ELR (cell line): ENCODE data around the gene PLXNA3.
"Not testable (repeated sequence)": the region's sequence is repeated elsewhere in the genome, so short reads cannot be mapped to it uniquely, and the experiment has no call there.

Source experiments
- DNase-seq: peaks from one replicate; pipeline ENCODE4 v3.0.0-alpha.2; 2015; ENCODE audit warnings: low read depth

PLXNA3 gene

DNA sequence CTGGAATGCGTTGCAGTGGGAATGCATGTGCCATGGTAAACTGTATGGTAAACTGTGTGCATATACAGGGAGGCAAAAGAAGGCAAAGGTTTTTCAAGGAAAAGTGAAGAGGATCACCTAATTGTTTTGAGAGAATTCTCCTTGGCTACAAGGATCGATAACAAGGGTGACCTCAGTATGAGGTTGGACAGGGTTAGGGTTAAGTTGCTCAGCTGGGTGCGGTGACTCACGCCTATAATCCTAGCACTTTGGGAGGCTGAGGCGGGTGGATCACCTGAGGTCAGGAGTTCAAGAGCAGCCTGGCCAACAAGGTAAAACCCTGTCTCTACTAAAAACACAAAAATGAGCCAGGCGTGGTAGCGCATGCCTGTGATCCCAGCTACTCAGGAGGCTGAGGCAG is 43.3 kb downstream of the PLXNA3 start:
- not testable (repeated sequence) for DNase-seq

DNA sequence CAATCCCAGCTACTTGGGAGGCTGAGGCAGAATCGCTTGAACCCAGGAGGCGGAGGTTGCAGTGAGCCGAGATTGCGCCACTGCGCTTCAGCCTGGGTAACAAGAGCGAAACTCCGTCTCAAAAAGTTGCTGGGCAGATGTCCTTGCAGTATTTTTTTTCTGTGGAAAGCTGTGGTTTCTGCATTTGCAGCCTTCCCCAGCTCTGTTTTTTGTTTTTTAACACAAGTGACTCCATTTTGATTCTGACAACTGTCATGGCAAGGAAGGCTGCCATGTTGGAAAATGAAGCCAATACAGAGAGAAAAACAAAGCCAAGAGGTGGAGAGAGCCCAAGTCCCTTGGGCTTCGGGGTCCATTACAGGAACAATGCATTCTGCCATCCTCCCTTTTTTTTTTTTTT is 44.0 kb downstream of the PLXNA3 start:
- DNase-seq = no peak

DNA sequence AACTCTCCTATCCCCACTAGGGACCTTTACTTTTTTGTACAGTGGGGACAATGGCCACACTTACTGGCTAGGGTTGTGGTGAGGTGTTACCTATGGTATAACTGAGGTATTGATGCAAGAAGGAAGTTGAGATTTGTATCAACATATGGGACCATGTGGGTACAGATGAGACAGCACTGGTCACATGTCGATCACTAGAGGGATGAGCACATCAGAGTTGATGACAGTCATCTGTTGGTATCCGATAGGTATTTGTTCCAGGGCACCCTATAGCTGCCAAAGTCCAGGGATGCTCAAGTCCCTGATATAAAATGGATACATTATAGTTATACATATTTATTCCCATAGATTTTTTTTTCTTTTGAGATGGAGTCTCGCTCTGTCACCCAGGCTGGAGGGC is 44.9 kb downstream of the PLXNA3 start:
- no peak for DNase-seq

DNA sequence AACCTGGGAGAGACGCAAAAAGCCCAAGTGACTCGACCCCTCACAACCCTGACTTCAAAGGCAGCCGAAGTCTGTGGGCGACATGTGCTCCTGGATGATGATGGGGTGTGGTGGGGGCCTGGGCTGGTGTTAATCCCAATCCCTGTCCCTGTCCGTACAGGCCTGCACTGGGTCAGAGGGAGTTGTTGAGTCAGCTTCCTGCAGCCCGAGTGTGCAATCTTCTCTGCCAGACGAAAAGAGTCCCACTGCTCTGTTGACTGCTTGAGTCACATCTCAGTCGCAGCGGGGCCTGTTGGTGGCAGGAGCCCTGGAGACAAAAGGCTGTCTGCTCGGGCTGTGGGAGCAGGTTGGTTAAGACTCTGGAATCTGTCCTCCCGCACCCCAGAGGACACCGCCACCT is 47.7 kb downstream of the PLXNA3 start:
- DNase-seq = peak; percentile 75

DNA sequence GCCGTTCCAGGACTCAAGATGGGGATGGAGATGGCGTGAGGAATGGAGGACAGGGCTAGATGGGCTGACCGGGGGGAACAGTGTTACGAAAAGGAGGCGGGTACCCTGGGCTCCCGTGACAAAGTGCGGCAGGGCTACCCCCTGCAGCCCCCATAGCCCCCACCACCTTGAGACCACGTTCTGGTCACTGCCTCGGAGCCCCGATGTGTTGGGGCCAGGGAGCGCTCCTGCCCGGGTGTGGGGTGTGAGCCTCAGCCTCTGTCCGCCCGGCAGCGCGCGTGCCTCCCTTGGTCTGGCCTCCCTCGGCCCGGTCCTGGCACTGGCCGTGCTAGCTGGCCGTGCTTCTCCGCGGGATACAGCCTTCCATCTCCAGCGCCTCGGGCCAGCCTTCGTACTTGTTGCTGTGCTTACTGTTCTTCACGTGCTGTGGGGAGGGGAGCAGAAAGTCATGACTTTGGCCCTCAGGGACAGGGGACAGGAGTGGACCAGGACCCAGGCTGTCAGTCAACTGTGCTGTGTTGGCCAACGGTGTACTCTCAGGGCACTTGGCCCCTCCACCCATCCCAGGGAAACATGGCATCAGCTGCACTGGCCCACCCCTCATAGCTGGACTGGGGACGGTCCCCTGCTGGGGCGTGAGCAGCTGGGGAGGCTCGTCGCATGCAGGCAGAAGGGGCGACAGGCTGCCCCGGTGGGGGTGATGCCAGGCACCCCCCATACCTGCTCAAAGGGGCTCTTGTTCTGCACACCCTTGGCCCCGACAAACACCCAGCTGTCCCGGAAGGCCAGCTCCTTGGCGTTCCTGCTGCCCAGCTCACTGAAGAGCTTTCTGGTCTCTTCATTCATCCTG is 48.6 kb downstream of the PLXNA3 start:
- no peak for DNase-seq

DNA sequence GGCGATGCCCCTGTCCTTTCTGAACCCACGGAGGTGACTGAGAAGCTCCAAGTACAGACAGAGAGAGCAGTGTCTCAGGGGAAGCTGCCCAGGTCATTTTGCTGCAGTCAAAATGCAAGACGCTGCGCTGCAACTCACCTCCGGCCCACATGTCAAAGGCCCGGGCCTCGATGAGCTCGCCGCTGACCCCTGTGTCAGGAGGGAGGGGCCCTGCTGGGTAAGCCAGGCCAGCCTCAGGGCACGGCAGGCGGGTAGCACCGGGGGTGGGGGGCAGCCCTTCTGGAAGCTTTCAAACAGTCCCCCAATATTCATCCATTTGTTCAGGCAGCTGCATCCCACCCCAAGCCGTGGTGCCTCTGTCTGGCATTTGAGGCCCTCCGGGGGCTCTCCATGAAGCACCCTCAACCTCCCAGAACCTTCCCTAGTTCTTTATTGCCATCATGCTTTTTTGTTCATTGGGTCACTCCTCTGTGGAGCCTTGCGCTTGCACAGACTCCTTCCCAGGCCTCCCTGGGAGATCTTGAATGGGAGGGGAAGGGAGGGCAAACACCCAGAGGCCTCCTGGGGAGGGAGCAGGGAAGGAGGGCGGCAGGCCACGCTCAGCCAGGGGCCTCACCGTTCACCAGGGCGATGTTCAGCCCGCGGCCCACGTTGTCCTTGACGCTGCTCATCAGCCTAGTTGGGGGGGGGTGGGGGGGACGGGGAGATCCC is 49.7 kb downstream of the PLXNA3 start:
- DNase-seq = no peak

DNA sequence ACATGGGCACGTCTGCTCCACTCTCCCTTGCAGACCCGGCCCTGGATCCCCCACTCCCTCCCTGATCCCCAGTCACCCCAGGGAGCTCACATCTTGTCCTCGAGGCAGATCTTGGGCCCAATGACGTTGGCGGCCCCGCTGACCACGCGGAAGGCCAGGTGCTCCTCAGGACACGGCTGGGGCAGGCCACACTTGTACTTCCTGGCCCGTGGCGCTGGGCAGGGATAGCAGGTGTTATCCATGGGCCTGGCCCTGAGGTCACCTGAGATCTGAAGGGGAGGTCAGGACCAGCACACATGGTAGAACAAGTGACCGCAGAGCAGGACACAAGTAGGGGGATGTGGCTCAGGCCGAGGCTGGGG is 50.3 kb downstream of the PLXNA3 start:
- no peak for DNase-seq

DNA sequence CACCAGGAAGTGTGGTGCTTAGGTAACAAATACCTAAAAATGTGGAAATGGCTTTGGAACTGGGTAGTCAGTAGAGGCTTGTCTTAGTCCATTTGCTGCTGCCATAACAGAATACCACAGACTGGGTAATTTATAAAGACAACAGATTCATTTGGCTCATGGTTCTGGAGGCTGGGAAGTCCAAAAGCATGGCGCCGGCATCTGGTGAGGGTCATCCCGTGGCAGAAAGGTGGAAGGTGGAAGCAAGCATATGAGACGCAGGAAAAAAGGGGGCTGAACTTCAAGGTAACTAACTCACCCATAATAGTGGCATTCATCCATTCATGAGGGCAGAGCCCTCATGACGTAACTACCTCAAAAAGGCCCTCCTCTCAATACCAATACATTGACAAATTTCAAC is 51.4 kb downstream of the PLXNA3 start:
- DNase-seq = no peak

DNA sequence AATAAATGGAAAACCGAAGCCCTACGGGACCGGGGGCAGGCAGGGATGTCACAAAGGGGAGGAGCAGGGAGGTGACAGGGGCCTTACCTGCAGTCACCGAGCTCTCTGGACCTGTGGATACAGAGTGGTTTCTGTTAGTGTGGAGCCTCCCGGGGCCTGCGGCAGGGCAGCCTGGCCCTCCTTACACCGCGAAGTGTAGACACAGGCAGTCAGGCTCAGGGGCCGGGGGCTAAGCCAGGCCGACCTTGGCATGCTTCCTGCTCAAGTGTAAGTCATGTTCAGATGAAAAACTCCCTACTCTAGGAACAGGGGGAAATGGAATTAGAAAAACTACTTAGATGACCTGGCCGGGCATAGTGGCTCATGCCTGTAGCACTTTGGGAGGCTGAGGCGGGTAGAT is 53.7 kb downstream of the PLXNA3 start:
- DNase-seq = no peak

DNA sequence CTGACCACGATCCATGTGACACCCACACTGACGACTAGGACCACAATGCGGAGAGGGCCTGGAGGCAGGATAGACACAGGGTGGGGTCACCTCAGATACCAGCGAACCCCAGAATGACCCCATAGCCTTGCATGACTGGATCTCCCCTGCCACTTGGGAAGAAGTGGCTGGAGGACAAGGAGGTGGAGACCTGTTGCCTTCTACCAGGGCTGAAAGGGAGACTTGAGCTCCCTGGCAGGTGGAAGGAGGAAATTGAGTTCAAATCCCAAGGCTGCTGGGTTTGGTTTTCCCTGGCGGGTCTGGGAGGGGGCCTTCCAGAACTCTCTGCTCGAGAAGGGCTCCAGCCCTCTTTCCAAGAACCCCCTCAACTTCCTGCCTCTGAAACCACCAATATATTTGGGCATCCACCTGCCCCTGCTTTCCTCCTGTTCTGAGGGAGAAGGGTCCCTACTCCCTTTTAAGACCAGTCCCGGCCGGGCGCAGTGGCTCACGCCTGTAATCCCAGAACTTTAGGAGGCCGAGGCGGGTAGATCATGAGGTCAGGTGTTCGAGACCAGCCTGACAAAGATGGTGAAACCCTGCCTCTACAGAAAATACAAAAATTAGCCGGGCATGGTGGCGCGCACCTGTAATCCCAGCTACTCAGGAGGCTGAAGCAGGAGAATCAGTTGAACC is 54.9 kb downstream of the PLXNA3 start:
- no peak for DNase-seq

DNA sequence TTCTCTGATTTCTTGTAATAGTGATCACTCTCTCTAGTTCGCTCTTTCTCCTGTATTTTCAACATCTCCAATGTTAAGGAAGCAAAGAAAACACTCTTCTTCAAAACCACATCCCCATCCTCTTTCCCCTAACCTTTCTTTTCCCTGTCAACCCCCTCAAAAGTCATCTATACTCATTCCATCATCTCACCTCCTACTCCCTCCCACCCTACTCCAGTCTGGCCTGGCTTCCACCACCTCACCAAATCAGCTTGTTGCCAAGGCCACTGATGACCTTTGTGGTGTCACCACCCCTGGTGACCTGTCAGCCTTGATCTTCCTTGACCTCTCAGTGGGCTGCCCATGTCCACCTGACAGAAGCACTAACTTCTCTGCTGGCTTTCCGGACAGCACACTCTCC is 55.6 kb downstream of the PLXNA3 start:
- no peak for DNase-seq

DNA sequence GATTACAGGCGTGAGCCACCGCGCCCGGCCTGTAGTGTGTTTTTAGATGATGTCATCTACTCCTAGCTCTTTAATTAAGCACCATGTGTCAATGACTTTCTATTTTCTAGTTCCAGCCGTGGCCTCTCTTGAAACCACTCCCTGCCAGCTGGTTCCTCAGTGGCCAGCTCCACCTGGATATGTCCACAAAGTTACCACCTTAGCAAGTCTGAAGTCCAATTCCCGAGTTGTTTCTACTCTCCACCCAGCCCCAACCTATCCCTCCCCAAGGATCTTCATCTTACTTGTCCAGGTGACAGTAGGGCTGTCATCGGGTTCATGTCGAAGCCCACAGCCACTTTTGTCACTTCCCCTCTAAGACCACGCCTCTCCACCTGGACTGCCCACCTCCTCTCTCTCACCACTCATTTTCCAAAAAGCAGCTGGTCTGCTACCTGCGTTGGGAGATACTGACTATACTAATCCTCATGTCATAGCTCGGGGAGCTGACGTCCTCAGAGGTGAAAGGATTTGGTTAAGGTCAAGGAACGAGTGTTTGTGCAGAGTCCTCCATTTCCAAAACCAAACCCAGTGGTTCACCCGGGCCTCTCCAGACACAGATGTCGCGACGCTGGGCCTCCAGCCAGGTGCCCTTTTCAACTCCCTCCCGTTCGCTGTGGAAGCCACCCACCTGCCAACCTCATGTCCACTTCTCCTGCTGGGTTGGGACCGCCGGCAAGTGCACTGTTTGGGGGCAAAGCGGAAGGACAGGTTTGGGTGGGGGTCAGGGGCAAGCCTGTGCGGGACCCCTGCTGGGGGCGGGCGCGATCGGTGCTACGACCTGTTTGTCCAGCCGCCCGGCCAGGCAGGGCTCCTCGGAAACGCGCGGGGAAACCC is 57.2 kb downstream of the PLXNA3 start:
- peak; percentile 22 for DNase-seq

DNA sequence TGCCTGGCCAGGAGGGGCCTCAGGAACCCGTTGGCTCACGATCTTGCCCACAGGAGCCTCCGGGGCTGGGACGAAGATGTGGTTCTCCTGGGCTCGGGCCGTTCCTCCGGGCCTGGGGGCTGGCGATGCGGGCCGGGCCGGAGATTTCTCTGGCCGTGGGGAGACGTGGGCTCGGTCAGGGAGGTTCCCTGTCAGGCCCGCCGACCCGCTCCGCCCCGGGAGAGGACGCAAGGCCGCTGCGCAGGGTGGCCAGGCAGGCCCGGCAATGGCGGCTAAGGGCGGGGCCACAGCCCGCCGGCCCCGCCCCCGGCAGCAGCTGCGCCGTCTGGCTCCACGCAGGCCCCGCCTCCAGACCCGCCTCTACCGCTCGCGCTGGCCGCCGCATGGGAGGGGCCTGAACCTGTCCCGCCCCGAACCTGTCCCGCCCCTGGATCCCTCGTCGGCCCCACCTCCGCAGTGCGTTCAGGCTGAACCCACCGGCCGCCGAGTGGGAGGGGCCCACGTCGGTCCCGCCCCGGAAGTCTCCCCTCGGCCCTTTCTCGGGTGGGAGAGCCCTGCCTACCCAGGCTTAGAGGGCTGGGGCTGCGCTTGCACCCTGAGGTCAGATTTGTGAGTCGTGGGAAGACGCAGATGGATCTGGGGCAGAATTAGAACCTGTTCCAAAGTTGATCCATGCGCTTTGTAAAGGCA is 58.0 kb downstream of the PLXNA3 start, which contains the start of gene FAM3A:
Gene FAM3A (minus strand): TSS at position 267 of the 690 bp plus-strand sequence. CDS start 460 bp downstream, outside the sequence.
- DNase-seq = peak; percentile 86

DNA sequence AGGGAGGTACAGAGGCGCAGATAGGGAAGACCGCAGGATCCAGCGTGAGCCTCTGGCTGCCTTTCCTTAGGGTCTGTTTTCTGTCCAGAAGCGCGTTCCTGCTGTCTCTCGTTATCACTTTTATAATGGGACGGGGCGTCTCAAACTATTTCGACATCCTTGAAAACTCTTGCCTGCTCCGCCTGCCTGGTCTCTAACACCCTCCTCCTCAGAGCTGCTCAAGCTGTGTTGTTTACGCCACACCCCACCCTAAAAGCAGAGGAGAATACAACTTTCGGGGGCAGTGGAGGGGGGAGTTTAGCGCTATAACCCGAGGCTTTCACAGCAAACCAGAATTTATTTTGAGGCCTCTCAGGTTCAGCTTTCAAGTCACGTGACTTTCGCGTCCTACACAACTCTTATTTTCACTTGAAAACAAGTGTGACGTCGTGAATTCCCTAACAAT is 58.6 kb downstream of the PLXNA3 start:
- DNase-seq = peak; percentile 31

DNA sequence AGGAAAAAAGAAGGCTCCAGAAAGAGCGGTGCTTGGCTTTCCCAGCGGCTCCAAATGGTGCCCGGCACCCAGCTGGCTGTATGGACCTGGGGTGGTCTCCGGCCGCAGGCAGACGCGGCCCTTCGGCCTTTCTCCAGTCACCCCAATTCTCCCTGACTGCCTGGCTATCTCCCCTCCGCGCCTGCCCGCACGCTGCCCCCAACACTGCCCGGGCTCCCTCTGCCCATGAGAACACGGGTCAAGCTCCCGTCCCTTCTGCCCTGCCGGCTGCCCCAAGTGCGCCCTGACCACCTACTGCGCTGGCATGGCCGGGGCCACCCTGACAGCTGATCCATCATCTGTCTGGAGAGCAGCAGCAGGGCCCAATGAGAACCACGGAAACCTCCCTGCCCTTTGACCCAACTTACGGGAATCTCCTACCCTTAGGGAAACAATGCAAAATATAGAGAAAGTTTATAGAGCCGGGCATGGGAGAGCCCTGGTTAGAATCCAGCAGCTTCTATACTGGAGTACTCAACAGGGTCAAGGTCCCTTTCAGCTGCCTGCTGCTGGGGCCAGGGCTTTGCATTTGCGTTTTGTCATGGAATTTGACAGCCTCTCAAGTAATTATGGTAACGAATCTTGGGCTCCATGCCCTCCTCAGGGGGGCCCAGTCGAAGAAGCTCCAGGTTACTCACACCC is 59.2 kb downstream of the PLXNA3 start:
- no peak for DNase-seq

DNA sequence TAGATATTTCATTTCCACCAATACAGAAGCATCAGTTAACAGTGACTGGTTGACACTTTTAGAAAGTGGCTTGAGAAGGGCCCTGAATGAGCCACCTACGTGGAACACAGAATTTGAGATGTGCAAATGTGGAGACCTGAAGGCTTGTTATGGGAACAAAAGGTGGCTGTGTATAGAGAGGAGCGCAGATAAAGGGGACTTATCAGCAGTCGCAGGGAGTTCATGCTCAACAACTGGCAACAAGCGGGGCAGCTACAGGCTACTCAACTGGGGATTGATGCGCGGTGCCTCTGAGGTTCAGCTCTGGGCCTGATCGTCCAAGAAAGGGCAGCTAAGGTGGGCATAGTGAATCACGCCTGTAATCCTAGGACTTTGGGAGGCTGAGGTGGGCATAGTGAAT is 61.3 kb downstream of the PLXNA3 start:
- no peak for DNase-seq

DNA sequence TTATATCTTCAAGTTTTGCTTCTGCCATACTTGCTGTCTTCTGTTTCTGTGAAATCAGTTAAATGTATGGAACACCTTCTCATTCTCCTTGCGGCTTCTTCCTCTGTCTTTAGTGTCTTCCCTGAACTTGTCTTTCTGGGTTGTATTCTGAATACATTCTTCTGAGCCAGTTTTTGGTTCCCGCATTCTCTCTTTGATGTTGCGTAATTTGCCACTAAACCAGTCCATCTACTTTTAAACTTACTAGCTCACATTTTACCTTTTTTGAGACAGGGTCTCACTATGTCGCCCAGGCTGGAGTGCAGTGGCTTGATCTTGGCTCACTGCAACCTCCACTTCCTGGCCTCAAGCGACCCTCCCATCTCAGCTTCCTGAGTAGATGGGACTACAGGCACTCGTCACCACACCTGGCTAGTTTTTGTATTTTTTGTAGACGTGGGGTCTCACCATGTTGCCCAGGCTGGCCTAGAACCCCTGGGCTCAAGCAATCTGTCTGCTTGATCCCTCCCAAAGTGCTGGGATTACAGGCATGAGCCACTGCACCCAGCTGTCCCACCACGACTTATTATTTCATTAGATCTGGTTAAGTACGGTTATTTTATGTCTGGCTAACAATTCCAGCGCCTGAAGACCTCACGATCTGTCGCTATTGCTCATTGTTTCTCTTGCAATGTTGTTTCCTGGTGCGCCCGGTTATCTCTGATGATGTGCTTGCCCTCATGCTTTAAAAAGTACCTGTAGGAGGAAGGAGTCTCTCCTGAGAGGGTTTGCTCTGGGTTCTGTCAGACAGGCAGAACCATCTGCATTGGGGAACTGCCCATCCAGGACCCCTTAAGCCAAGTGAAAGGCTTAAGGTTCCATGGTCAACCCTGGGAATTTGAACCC is 67.8 kb downstream of the PLXNA3 start:
- DNase-seq = no peak

DNA sequence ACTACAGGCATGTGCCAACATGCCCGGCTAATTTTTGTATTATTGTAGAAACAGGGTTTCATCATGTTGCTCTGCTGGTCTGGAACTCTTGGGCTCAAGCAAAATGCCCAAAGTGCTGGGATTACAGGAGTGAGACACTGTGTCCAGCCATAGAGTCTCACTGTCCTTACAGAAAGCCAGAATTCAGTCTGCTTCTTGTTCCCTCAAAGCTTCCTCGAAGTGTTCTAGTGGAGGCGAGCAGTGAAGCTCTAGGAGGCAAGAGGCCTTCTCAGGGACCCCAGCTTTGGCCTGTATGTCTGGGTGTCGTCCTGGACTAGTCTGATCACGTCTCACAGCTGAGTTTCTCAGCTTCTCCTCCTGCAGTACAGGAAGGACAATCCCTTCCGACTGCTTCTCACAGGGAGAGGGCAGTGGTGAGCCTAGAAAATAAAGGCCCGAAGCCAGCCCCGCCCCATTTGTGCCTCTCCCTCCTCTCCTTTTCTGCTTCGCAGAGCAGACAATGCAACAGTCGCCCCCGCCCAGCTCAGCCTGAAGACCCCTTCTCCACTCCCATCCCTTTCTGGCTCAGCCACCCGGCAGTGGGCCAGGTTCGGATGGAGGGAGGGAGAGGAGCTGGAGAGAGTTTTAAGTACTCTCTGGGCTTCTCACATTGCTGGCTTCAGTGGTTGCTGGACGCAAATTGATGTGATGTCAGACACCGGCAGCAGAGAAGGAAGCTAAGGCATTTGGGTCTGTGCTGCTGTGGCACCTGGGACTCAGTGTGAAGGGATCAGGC is 69.0 kb downstream of the PLXNA3 start:
- DNase-seq = peak; percentile 76
